K562 (cell line): ENCODE data around the gene SLC16A10.

Experiments used
- CBX5 ChIP-seq: IDR thresholded peaks from 2 replicates; pipeline ENCODE4 v1.6.1; 2014; ENCODE audit warnings: low read depth, borderline replicate concordance
- CTCF ChIP-seq, 3 experiments: IDR thresholded peaks in 2 of 3; conservative IDR thresholded peaks in 1 of 3; 2 replicates each; pipeline ENCODE4 v1.5.1; 2011 to 2012; ENCODE audit warnings: low read length in 3 of 3, mild to moderate bottlenecking in 3 of 3, control low read depth in 2 of 3, improper control_type of control experiment in 1 of 3, inconsistent platforms in 1 of 3, low read depth in 1 of 3, mixed read lengths in 1 of 3, moderate library complexity in 1 of 3; ENCODE audit not compliant: insufficient read depth in 2 of 3
- EZH2 ChIP-seq: IDR thresholded peaks from 2 replicates; pipeline ENCODE4 v1.6.1; 2012; ENCODE audit warnings: low read depth, mild to moderate bottlenecking, inconsistent platforms, low read length, borderline replicate concordance
- KLF1 ChIP-seq: fragments of 450-650 bp; IDR thresholded peaks from 2 replicates; pipeline ENCODE4 v1.6.1; 2016; ENCODE audit warnings: missing genetic modification characterization, missing compliant biosample characterization
- MYBL2 ChIP-seq, 2 experiments: fragments of 450-650 bp in 1 of 2; sonication (generic) in 1 of 2; formaldehyde crosslinking in 1 of 2; IDR thresholded peaks; 2 replicates each; pipeline versions ENCODE4 v1.6.1 to v1.8.1; 2017 to 2022; ENCODE audit warnings: borderline replicate concordance in 1 of 2, inconsistent platforms in 1 of 2, low read depth in 1 of 2, mild to moderate bottlenecking in 1 of 2, missing genetic modification reagents in 1 of 2, moderate library complexity in 1 of 2
- SLC30A9 ChIP-seq: fragments of 250-450 bp; sonication (Bioruptor Pico); IDR thresholded peaks from 2 replicates; pipeline ENCODE4 v1.8.0; 2022; ENCODE audit warnings: mild to moderate bottlenecking, moderate library complexity
- SMAD4 ChIP-seq: fragments of 250-450 bp; sonication (Bioruptor Pico); conservative IDR thresholded peaks from 2 replicates; pipeline ENCODE4 v1.8.0; 2021; ENCODE audit warnings: inconsistent platforms, mild to moderate bottlenecking, moderate library complexity
- SP1 ChIP-seq: sonication (generic); formaldehyde crosslinking; IDR thresholded peaks from 2 replicates; pipeline ENCODE4 v1.8.1; 2022; ENCODE audit warnings: mild to moderate bottlenecking, missing genetic modification reagents
- TAF7 ChIP-seq: fragments of 450-650 bp; IDR thresholded peaks from 2 replicates; pipeline ENCODE4 v1.6.1; 2016; ENCODE audit warnings: missing genetic modification characterization, missing compliant biosample characterization
- TCF3 ChIP-seq: sonication (generic); formaldehyde crosslinking; IDR thresholded peaks from 2 replicates; pipeline ENCODE4 v1.4.0; 2020; ENCODE audit warnings: mild to moderate bottlenecking, missing genetic modification reagents
- ZNF311 ChIP-seq: fragments of 250-450 bp; sonication (Bioruptor Pico); IDR thresholded peaks from 2 replicates; pipeline ENCODE4 v1.4.0; 2020; ENCODE audit warnings: mild to moderate bottlenecking, moderate library complexity
- ZNF639 ChIP-seq, 2 experiments: fragments of 200-800 bp in 1 of 2; sonication (Bioruptor generic) in 1 of 2; sonication (generic) in 1 of 2; formaldehyde crosslinking in 1 of 2; IDR thresholded peaks in 1 of 2; conservative IDR thresholded peaks in 1 of 2; 2 replicates each; pipeline versions ENCODE4 v1.5.0 to v1.6.1; 2016 to 2020; ENCODE audit warnings: missing compliant biosample characterization in 1 of 2, missing genetic modification characterization in 1 of 2, missing genetic modification reagents in 1 of 2
- ZNF77 ChIP-seq: fragments of 250-450 bp; sonication (Bioruptor Pico); IDR thresholded peaks from 2 replicates; pipeline ENCODE4 v1.5.0; 2020

- TF ChIP-seq KLF1 (tag): no peak
- no peak for TF ChIP-seq SLC30A9 (CRISPR knock-in tag)
- no peak for TF ChIP-seq MYBL2 (IDR thresholded peaks at IDR 0.05; ENCODE audit: low read depth)
- TF ChIP-seq MYBL2 (CRISPR knock-in tag; IDR thresholded peaks at IDR 0.05; ENCODE audit: borderline replicate concordance): no peak
- no peak for TF ChIP-seq ZNF639 (CRISPR knock-in tag; conservative IDR thresholded peaks at IDR 0.05 in 1 of 2, IDR thresholded peaks at IDR 0.05 in 1 of 2)
- no peak for TF ChIP-seq SP1
- TF ChIP-seq CTCF (IDR thresholded peaks at IDR 0.05 in 2 of 3, conservative IDR thresholded peaks at IDR 0.05 in 1 of 3; ENCODE audit: insufficient read depth in 2 of 3, low read depth in 1 of 3, low read length in 3 of 3): no peak
- no peak for TF ChIP-seq TCF3 (CRISPR knock-in tag)
- no peak for TF ChIP-seq ZNF311 (CRISPR knock-in tag)
- TF ChIP-seq TAF7 (tag): no peak
- TF ChIP-seq ZNF77: no peak
- TF ChIP-seq EZH2: no peak
- TF ChIP-seq CBX5: no peak
- no peak for TF ChIP-seq SMAD4 (CRISPR knock-in tag)
These were observed 143.8 kb downstream of the SLC16A10 start for GRCh38 chr6:111231090-111231459.
